Vagina (tissue), 2 donors: ENCODE results near the gene SLC4A1. TPM values are rescaled to one million over a fixed set of nuclear protein-coding genes. Genes with fewer than 3 reads are reported as not detected.

Source experiments
- DNase-seq, 2 donors: peaks; one replicate each; pipeline ENCODE4 v3.0.0-alpha.2; 2017; ENCODE audit errors: extremely low spot score in 2 of 2
- H3K27ac ChIP-seq: fragments of 200-600 bp; sonication (generic); one replicate; pipeline ENCODE4 v1.5.1; 2019
- H3K27me3 ChIP-seq: fragments of 200-600 bp; sonication (generic); one replicate; pipeline ENCODE4 v1.5.1; 2019
- H3K36me3 ChIP-seq, 2 donors: fragments of 200-600 bp; sonication (generic); one replicate each; pipeline ENCODE4 v1.5.1; 2017 to 2019
- H3K4me1 ChIP-seq: fragments of 200-600 bp; sonication (generic); one replicate; pipeline ENCODE4 v1.5.1; 2019
- H3K4me3 ChIP-seq, 2 donors: fragments of 200-600 bp; sonication (generic); 1 replicate in 1 of 2; 2 replicates in 1 of 2; pipeline ENCODE4 v1.5.1; 2016 to 2019
- H3K9me3 ChIP-seq: fragments of 200-600 bp; sonication (generic); one replicate; pipeline ENCODE4 v1.5.1; 2019
- POLR2A ChIP-seq, 2 donors: fragments of 450-650 bp; IDR thresholded peaks; one replicate each; pipeline ENCODE4 v1.6.1; 2017; ENCODE audit warnings: antibody characterized with exemption in 2 of 2, mild to moderate bottlenecking in 2 of 2, moderate library complexity in 2 of 2
- POLR2AphosphoS5 ChIP-seq, 2 donors: sonication (generic); formaldehyde crosslinking; IDR thresholded peaks; one replicate each; pipeline ENCODE4 v1.9.0; 2017; ENCODE audit warnings: antibody characterized with exemption in 2 of 2, mild to moderate bottlenecking in 2 of 2, low read depth in 1 of 2; ENCODE audit not compliant: insufficient read depth in 1 of 2
- intact Hi-C: fragments of 100-400 bp; cut with DNase I; formaldehyde crosslinking; loops from one replicate; pipeline ENCODE4 v1.15.1; 2023
- total RNA-seq: library from RNA; depleted of rRNA; stranded (reverse); fragments of >200 nt; gene quantifications from one replicate; pipeline ENCODE4 v1.2.3, GENCODE V29; 2016
- TF ChIP-seq, protein P1 (sequence below), 3 experiments: fragments of 450-650 bp in 2 of 3; fragments of 200-600 bp in 1 of 3; sonication (generic) in 1 of 3; IDR thresholded peaks; one replicate each; pipeline ENCODE4 v1.5.1; 2017 to 2019; ENCODE audit warnings: antibody characterized with exemption in 3 of 3, mild to moderate bottlenecking in 2 of 3, moderate library complexity in 2 of 3

The SLC4A1 gene
- total RNA-seq, 1 donor from 2014 or later, result not detected

DNA sequence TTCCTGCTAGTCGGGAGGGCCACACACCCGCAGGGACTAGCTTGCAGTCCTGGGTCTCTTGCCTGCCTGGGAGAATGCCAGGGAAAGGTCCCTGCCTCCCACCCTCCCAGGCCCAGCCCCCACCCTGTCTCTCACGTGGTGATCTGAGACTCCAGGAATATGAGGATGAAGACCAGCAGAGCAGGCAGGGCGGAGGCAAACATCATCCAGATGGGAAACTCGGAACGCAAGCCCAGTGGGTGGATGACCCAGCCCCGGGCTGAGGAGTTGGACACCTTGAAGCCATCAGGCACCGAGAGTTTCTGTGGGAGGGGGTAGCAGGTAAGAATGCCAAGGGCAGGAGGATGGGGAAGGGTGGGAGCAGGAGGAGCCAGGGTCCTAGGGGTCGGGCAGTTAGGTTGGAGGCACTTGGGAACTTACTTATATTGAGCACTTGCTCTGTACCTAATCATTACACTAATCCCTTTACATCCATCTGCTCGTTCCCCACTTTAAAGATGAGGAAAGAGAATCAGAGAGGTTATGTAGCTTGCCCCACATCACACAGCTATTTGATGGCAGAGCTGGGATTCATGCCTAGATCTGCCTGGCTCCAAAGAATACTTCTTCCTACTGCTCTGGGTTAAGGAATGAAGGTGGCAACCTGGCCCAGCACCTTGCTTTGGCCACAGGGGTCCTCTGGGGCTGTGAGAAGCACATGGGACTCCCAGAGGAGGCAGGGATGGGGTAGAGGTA is 13.4 kb downstream of the SLC4A1 start:
- no peak overlapping the region for H3K27ac ChIP-seq
- H3K4me1 ChIP-seq, result no peaks in the 10 kb centered on the region
- TF ChIP-seq POLR2AphosphoS5 (IDR thresholded peaks at IDR 0.05; ENCODE audit: insufficient read depth in 1 of 2, low read depth in 1 of 2) (no peak), POLR2A (IDR thresholded peaks at IDR 0.05) (no peak)
- TF ChIP-seq, protein P1, sequence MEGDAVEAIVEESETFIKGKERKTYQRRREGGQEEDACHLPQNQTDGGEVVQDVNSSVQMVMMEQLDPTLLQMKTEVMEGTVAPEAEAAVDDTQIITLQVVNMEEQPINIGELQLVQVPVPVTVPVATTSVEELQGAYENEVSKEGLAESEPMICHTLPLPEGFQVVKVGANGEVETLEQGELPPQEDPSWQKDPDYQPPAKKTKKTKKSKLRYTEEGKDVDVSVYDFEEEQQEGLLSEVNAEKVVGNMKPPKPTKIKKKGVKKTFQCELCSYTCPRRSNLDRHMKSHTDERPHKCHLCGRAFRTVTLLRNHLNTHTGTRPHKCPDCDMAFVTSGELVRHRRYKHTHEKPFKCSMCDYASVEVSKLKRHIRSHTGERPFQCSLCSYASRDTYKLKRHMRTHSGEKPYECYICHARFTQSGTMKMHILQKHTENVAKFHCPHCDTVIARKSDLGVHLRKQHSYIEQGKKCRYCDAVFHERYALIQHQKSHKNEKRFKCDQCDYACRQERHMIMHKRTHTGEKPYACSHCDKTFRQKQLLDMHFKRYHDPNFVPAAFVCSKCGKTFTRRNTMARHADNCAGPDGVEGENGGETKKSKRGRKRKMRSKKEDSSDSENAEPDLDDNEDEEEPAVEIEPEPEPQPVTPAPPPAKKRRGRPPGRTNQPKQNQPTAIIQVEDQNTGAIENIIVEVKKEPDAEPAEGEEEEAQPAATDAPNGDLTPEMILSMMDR (IDR thresholded peaks at IDR 0.05), result no peak
- DNase-seq, result no peak
- intact Hi-C loops, result no loop called here
- no peaks in the 10 kb centered on the region for H3K9me3 ChIP-seq
- H3K36me3 ChIP-seq, result no peaks in the 10 kb centered on the region
- H3K4me3 ChIP-seq, result no peak overlapping the region
- H3K27me3 ChIP-seq, result no peaks in the 10 kb centered on the region

DNA sequence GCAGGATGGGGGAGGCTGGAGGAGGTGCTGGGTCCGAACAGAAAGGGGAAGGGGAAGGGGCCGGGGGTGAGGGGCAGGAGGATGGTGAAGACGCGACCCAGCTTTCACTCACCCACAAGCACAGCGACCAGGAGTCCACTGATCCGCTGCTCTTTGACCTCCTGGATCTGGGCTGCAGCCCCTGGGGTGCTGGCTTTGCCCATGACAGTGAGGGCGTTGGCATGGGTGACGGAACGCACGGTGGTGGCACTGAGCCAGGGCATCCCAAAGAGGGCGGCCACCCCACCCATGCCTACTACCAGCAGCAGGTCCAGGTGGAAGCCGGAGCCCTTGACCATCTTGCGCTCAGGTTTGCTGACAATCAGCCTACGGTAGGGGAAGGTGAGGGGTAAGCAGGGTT is 14.9 kb downstream of the SLC4A1 start:
- TF ChIP-seq POLR2A (IDR thresholded peaks at IDR 0.05) (no peak), POLR2AphosphoS5 (IDR thresholded peaks at IDR 0.05; ENCODE audit: insufficient read depth in 1 of 2, low read depth in 1 of 2) (no peak)
- TF ChIP-seq, protein P1 (IDR thresholded peaks at IDR 0.05), result no peak
- Histone ChIP-seq H3K27me3 (no peaks in the 10 kb centered on the region), H3K4me1 (no peaks in the 10 kb centered on the region), H3K27ac (no peak overlapping the region), H3K9me3 (no peaks in the 10 kb centered on the region), H3K36me3 (no peaks in the 10 kb centered on the region), H3K4me3 (no peak overlapping the region)
- intact Hi-C loops, result no loop called here
- DNase-seq, result no peak

DNA sequence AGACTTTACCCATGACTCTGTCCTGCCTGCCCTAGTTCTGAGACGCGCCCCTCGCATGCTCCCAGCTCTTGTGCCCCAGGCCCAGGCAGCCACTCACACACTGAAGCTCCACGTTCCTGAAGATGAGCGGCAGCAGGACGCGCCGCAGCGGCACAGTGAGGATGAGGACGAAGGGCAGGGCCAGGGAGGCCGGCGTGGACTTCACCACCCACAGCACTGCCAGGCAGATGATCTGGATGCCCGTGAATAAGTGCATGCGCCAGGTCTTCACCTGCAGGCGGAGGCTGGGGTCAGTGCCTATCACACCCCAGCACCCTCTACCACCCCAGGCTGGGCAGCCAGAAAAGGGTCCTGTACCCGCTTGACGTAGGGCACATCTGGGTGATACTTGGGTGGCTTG is 16.9 kb downstream of the SLC4A1 start:
- TF ChIP-seq POLR2A (IDR thresholded peaks at IDR 0.05), result no peak
- peaks cover 12% of the 10 kb centered on the region for H3K4me1 ChIP-seq
- intact Hi-C loops, result no loop called here
- H3K27me3 ChIP-seq, result no peaks in the 10 kb centered on the region
- no peak for DNase-seq
- H3K4me3 ChIP-seq, result no peak overlapping the region
- H3K9me3 ChIP-seq, result no peaks in the 10 kb centered on the region
- H3K27ac ChIP-seq, result no peak overlapping the region
- no peaks in the 10 kb centered on the region for H3K36me3 ChIP-seq

DNA sequence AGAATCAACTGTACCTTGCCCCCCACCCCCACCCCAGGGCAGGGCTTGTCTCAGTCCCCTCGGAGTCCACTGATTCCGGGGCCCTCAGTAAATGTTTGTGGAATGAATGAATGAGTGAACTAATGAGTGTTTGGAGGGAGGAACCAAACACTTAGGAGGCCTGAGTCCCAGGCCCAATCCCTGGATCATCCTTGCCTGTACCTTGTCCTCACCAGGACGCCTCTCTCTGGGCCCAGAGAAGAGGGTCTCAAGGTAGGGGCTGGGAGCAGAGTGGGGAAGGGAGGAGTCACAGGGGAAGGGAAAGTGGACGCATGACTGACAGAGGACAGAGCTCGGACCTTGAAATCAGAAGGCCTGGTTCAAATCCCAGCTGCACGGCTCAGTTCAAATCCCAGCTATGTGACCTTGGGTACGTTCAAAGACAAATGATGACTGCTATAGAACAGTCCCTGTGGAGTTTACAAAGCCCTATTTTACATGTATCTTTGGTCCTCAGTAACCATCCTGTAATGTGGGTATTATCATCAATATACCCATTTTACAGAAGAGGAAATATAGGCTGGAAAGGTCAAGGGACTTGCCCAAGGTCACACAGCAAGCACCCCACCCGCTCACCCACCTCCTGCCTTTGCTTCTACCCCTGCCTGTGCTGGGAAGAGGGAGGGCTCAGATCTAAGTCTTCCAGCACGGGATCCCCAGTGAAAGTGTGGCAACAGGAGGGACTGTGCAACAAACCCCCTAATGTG is 18.3 kb downstream of the SLC4A1 start:
- no peak overlapping the region for H3K27ac ChIP-seq
- H3K27me3 ChIP-seq, result no peaks in the 10 kb centered on the region
- H3K9me3 ChIP-seq, result no peaks in the 10 kb centered on the region
- no peaks in the 10 kb centered on the region for H3K36me3 ChIP-seq
- DNase-seq, result no peak
- TF ChIP-seq POLR2AphosphoS5 (IDR thresholded peaks at IDR 0.05; ENCODE audit: insufficient read depth in 1 of 2, low read depth in 1 of 2), result no peak
- TF ChIP-seq, protein P1 (IDR thresholded peaks at IDR 0.05), result no peak
- TF ChIP-seq POLR2A (IDR thresholded peaks at IDR 0.05), result no peak
- intact Hi-C loops, result no loop called here
- H3K4me3 ChIP-seq, result no peak overlapping the region
- H3K4me1 ChIP-seq, result peaks cover 12% of the 10 kb centered on the region

DNA sequence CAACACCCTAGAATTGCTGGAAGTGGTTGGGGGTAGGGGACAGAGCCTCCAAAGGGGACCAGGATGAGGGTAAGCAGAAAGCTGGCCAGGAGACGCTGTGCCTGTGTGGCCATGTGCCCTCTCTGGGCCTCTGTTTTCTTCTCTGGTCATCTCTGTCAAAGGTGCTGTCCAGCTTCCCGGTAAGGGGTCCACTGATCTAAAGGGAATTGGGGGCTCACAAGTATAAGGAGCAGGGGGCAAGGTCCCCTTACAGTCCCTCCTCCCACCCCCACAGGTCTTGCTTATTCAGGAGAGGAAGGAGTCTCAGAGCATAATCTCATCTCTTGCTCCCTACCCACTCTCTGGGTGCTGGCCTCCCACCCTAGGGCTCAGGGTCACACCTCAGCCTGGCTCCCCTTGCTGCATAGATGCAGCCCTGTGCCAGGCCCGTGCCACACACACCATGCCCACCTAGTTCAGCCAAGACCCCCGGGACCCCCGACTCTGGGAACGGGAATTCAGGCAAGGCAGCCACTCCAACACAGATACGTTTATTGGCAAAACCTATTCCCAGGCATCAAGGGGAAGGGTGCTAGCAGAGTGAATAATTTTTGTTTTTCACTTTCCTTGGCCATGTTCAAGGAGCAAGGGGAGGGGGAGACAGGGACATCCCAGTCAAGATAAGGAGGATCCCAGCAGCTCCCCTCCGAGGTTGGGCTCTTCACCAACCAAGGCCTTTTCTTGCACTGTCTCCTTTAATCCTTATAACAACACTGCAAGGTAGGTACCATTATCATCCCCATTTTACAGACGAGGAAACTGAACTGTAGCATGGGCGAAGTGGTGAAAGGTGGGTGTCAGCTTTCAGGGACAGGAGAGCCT is 19.8 kb downstream of the SLC4A1 start:
- no peak for DNase-seq
- TF ChIP-seq POLR2A (IDR thresholded peaks at IDR 0.05), result no peak
- no peak for TF ChIP-seq POLR2AphosphoS5 (IDR thresholded peaks at IDR 0.05; ENCODE audit: insufficient read depth in 1 of 2, low read depth in 1 of 2)
- TF ChIP-seq, protein P1 (IDR thresholded peaks at IDR 0.05), result no peak
- intact Hi-C loops, result no loop called here
- H3K9me3 ChIP-seq, result no peaks in the 10 kb centered on the region
- H3K27me3 ChIP-seq, result no peaks in the 10 kb centered on the region
- no peaks in the 10 kb centered on the region for H3K36me3 ChIP-seq
- no peak overlapping the region for H3K4me3 ChIP-seq
- no peak overlapping the region for H3K27ac ChIP-seq
- H3K4me1 ChIP-seq, result peaks cover 12% of the 10 kb centered on the region
